ENCODE results near the gene ABRAXAS1.

The ABRAXAS1 gene

DNA sequence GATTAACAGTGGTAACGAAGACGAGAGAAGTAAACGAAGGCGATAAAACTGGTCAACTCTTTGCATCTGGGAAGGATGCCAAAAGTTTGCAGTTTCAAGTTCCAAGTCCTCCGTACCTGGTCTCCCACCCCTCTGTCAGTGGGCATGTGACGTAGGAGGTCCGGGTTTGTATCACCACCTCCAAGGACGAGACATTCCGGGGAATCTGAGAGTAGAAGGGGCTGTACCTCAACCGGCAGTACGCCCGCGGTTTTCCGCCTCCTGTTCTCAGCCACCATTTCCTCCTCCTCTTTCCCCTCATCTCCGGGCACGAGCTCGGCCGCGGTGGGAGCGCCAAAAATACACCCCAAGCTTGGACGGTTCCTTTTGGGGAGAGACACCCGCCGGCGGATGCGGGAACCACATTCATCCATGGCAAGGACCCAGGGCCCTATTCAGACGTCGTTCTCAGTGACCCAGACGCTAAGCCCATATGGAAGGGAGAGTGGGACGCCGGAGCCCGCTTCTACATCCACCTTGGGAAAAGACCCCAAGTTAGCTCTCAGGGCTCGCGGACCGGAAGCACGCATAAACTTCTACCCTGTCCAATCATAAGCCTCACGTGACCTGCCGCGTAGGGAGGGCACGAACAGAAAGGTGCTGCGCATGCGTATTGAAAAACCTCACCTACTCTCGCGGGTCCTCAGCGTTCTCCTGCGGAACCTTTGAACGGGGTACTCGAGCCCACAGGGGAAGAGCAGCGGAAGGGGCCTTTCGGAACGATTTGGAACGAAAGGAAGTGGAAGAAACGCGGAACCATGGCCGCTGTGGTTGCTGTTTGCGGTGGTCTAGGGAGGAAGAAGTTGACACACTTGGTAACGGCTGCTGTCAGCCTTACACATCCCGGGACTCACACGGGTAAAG lies 29.4 kb downstream of the ABRAXAS1 start, which contains the start of the genes HELQ and MRPS18C:
TSS of gene HELQ (minus strand) at position 543 of the 903 bp plus-strand sequence. CDS start at position 413, 130 bp downstream.
TSS of gene MRPS18C (plus strand) at position 778 of the 903 bp plus-strand sequence. CDS start at position 798, 20 bp downstream.
- Mint-ChIP-seq H3K27me3 (ENCODE audit: low read depth, poor library complexity) (peaks cover 3% of the 10 kb centered on the region), H3K36me3 (ENCODE audit: low read depth) (peaks cover 56% of the 10 kb centered on the region), H3K4me3 (peak within 1 kb of the TSS; percentile 100), H3K27ac (peak within 1 kb of the TSS; percentile 100), H3K4me1 (peaks cover 25% of the 10 kb centered on the region), H3K9me3 (no peaks in the 10 kb centered on the region)
- TF ChIP-seq, protein P1, sequence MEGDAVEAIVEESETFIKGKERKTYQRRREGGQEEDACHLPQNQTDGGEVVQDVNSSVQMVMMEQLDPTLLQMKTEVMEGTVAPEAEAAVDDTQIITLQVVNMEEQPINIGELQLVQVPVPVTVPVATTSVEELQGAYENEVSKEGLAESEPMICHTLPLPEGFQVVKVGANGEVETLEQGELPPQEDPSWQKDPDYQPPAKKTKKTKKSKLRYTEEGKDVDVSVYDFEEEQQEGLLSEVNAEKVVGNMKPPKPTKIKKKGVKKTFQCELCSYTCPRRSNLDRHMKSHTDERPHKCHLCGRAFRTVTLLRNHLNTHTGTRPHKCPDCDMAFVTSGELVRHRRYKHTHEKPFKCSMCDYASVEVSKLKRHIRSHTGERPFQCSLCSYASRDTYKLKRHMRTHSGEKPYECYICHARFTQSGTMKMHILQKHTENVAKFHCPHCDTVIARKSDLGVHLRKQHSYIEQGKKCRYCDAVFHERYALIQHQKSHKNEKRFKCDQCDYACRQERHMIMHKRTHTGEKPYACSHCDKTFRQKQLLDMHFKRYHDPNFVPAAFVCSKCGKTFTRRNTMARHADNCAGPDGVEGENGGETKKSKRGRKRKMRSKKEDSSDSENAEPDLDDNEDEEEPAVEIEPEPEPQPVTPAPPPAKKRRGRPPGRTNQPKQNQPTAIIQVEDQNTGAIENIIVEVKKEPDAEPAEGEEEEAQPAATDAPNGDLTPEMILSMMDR (IDR thresholded peaks at IDR 0.05), result no peak
- peak; percentile 89 for DNase-seq

DNA sequence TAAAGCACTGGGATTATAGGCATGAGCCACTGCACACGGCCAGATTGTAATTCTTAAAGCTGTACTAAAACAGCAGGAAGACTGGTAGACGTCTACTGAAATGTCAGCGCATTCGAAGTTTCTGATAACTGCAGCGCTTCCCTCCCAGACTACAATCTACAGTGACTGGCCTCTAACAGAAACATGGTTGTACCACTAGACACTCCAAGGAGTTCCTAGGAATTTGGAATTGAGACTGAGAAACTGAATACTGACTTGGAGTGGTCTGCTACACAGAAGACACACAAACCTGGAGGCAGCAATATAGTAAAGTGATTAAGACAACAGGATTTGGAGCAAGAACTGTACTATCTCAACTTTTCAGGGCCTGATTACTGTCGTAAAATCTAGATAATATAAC lies 30.2 kb downstream of the ABRAXAS1 start:
- H3K4me1 Mint-ChIP-seq, result peaks cover 25% of the 10 kb centered on the region
- H3K9me3 Mint-ChIP-seq, result no peaks in the 10 kb centered on the region
- TF ChIP-seq, protein P1 (IDR thresholded peaks at IDR 0.05), result no peak
- DNase-seq, result no peak
- peaks cover 51% of the 10 kb centered on the region for H3K36me3 Mint-ChIP-seq (ENCODE audit: low read depth)
- peak overlapping the region; percentile 100 for H3K4me3 Mint-ChIP-seq
- peaks cover 3% of the 10 kb centered on the region for H3K27me3 Mint-ChIP-seq (ENCODE audit: low read depth, poor library complexity)
- peak overlapping the region; percentile 100 for H3K27ac Mint-ChIP-seq

DNA sequence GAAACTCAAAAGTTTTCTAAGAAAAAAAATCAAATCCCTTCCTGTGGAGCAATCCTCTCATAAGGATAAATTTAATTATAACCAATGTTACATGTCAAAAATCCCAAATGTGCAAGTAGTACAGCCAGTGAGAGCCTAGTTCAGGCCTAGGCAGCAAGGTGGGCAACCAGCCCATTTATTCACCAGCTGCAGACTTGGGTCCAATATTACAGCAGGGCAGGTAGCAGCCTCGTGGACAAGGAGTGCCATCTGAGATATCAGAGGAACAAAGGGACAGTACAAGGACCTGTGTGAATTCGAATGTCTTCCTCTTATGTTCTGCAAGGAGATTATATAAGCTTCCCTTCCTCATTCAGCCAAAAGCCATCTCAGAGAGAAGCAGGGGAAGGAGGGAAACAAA lies 35.9 kb downstream of the ABRAXAS1 start:
- H3K4me3 Mint-ChIP-seq, result no peak overlapping the region
- no peak overlapping the region for H3K27ac Mint-ChIP-seq
- TF ChIP-seq, protein P1 (IDR thresholded peaks at IDR 0.05), result no peak
- no peak for DNase-seq
- peaks cover 28% of the 10 kb centered on the region for H3K36me3 Mint-ChIP-seq (ENCODE audit: low read depth)
- H3K4me1 Mint-ChIP-seq, result peaks cover 8% of the 10 kb centered on the region
- H3K27me3 Mint-ChIP-seq (ENCODE audit: low read depth, poor library complexity), result peaks cover 3% of the 10 kb centered on the region
- H3K9me3 Mint-ChIP-seq, result no peaks in the 10 kb centered on the region

DNA sequence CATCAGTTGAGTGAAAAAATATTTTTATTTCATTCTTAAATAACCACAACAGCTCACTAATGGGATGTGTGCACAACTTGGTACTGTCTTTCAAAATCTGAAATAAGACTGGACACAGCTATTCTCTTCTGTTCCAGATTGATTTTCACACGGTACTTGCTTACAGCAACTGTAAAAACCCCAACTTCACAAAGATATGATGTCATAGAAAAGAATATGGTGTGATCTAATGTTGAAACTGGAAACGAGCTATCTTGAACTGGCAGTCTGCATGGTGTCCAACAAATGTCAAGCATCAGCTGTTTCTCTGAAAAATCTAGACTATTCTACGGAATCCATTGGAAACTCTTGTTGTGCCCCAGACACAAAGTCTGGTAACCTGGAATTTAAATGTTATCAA lies 44.0 kb downstream of the ABRAXAS1 start:
- no peak for DNase-seq
- Mint-ChIP-seq H3K9me3 (no peaks in the 10 kb centered on the region), H3K4me3 (no peak overlapping the region), H3K4me1 (peaks cover 5% of the 10 kb centered on the region), H3K36me3 (ENCODE audit: low read depth) (peaks cover 25% of the 10 kb centered on the region), H3K27ac (no peak overlapping the region), H3K27me3 (ENCODE audit: low read depth, poor library complexity) (no peaks in the 10 kb centered on the region)
- TF ChIP-seq, protein P1 (IDR thresholded peaks at IDR 0.05), result no peak

DNA sequence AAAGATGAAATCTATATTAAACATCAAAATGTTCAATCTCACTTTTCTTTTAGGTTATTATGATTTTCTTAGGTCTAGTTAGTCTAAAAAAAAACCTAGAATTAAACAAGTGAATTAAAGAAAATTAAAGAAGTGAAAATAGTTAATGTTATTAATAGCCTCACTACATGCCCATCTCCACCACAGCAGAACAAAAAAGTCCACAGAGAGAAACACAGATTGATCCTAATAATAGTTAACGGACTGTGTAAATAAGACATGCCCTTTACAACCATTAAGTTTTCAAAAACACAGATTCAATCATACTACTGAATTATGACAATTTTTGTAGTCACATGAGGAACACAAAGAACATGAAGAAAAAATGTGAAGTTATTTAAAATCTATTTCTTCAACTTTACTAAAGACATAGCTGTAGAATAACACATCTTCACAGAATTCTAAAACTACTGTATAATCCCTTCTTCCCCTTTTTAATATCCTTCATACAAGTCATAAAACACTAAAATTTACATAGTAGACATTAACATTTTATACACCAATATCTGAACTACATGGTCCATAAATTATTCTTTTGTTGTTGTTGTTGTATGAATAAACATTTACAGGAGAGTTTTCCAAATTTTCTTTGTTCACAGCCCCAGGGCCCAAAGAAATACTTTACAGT lies 44.6 kb downstream of the ABRAXAS1 start:
- H3K4me3 Mint-ChIP-seq, result no peak overlapping the region
- H3K27me3 Mint-ChIP-seq (ENCODE audit: low read depth, poor library complexity), result no peaks in the 10 kb centered on the region
- H3K4me1 Mint-ChIP-seq, result peaks cover 5% of the 10 kb centered on the region
- no peaks in the 10 kb centered on the region for H3K9me3 Mint-ChIP-seq
- DNase-seq, result no peak
- no peak overlapping the region for H3K27ac Mint-ChIP-seq
- TF ChIP-seq, protein P1 (IDR thresholded peaks at IDR 0.05), result no peak
- peaks cover 25% of the 10 kb centered on the region for H3K36me3 Mint-ChIP-seq (ENCODE audit: low read depth)

Data from nephron progenitor cell (in vitro differentiated cells).